Astrocyte (in vitro differentiated cells and primary cell): ENCODE measurements around the gene SAA2. TPM values are rescaled to one million over a fixed set of nuclear protein-coding genes. Genes with fewer than 3 reads are reported as not detected.

Experiments used
- DNase-seq: peaks from one replicate; pipeline ENCODE4 v3.0.0-alpha.2; 2010; ENCODE audit warnings: low read depth
- FAIRE-seq: peaks from 2 replicates; lab custom pipeline; 2011; peaks lifted over from hg19 to GRCh38; lab: Jason Lieb, UNC
- H2AFZ ChIP-seq: 2 replicates; pipeline ENCODE4 v1.6.0; 2012; ENCODE audit warnings: low read depth, low read length, inconsistent platforms
- H3K27ac ChIP-seq: 2 replicates; pipeline ENCODE4 v1.5.1; 2011; ENCODE audit warnings: low read depth, low read length, inconsistent platforms
- H3K27me3 ChIP-seq: 2 replicates; pipeline ENCODE4 v1.6.0; 2011; ENCODE audit warnings: low read length, inconsistent platforms; ENCODE audit not compliant: insufficient read depth
- H3K36me3 ChIP-seq: 2 replicates; pipeline ENCODE4 v1.5.1; 2011; ENCODE audit warnings: low read length, inconsistent platforms; ENCODE audit not compliant: insufficient read depth
- H3K4me1 ChIP-seq: 2 replicates; pipeline ENCODE4 v1.5.1; 2011; ENCODE audit warnings: low read length, inconsistent platforms; ENCODE audit not compliant: insufficient read depth
- H3K4me2 ChIP-seq: 2 replicates; pipeline ENCODE4 v1.6.0; 2012; ENCODE audit warnings: low read length, inconsistent platforms
- H3K4me3 ChIP-seq: 2 replicates; pipeline ENCODE4 v1.5.1; 2011; ENCODE audit warnings: low read depth, mild to moderate bottlenecking, low read length, inconsistent platforms; ENCODE audit not compliant: insufficient read depth
- H3K79me2 ChIP-seq: 2 replicates; pipeline ENCODE4 v1.6.0; 2012; ENCODE audit warnings: mild to moderate bottlenecking, low read length, inconsistent platforms; ENCODE audit not compliant: insufficient read depth
- H3K9ac ChIP-seq: 2 replicates; pipeline ENCODE4 v1.6.0; 2012; ENCODE audit warnings: mild to moderate bottlenecking, low read length, inconsistent platforms
- H3K9me3 ChIP-seq: 2 replicates; pipeline ENCODE4 v1.5.1; 2012; ENCODE audit warnings: low read depth, mild to moderate bottlenecking, low read length, inconsistent platforms; ENCODE audit not compliant: insufficient read depth
- H4K20me1 ChIP-seq: 2 replicates; pipeline ENCODE4 v1.6.0; 2012; ENCODE audit warnings: low read length, inconsistent platforms; ENCODE audit not compliant: insufficient read depth
- H3K27ac Mint-ChIP-seq: one replicate; pipeline ENCODE4 v1.8.0; 2021; ENCODE audit warnings: mild to moderate bottlenecking, mixed read lengths; ENCODE audit not compliant: unreplicated experiment
- H3K27me3 Mint-ChIP-seq: one replicate; pipeline ENCODE4 v1.8.0; 2021; ENCODE audit warnings: low read depth, mixed read lengths; ENCODE audit not compliant: unreplicated experiment
- H3K36me3 Mint-ChIP-seq: one replicate; pipeline ENCODE4 v1.8.0; 2021; ENCODE audit warnings: low read depth, mixed read lengths; ENCODE audit not compliant: unreplicated experiment
- H3K4me1 Mint-ChIP-seq: one replicate; pipeline ENCODE4 v1.8.0; 2021; ENCODE audit warnings: low read depth, mixed read lengths; ENCODE audit not compliant: unreplicated experiment
- H3K4me3 Mint-ChIP-seq: one replicate; pipeline ENCODE4 v1.8.0; 2021; ENCODE audit warnings: mild to moderate bottlenecking, moderate library complexity, mixed read lengths; ENCODE audit not compliant: unreplicated experiment
- H3K9me3 Mint-ChIP-seq: one replicate; pipeline ENCODE4 v1.8.0; 2021; ENCODE audit warnings: mild to moderate bottlenecking, mixed read lengths; ENCODE audit not compliant: unreplicated experiment
- EZH2 ChIP-seq: IDR thresholded peaks from 2 replicates; pipeline ENCODE4 v1.6.1; 2012; ENCODE audit warnings: mild to moderate bottlenecking, low read length, inconsistent platforms; ENCODE audit not compliant: insufficient read depth
- total RNA-seq: library from RNA; stranded (reverse); gene quantifications from 2 replicates; pipeline ENCODE4 v1.2.1, GENCODE V29; 2021
- TF ChIP-seq, protein P1 (sequence below): IDR thresholded peaks from 2 replicates; pipeline ENCODE4 v1.5.1; 2011; ENCODE audit warnings: low read depth, mild to moderate bottlenecking, inconsistent platforms, low read length, moderate library complexity; ENCODE audit not compliant: insufficient read depth

Gene SAA2
- total RNA-seq, 1 donor from 2014 or later: not detected

DNA sequence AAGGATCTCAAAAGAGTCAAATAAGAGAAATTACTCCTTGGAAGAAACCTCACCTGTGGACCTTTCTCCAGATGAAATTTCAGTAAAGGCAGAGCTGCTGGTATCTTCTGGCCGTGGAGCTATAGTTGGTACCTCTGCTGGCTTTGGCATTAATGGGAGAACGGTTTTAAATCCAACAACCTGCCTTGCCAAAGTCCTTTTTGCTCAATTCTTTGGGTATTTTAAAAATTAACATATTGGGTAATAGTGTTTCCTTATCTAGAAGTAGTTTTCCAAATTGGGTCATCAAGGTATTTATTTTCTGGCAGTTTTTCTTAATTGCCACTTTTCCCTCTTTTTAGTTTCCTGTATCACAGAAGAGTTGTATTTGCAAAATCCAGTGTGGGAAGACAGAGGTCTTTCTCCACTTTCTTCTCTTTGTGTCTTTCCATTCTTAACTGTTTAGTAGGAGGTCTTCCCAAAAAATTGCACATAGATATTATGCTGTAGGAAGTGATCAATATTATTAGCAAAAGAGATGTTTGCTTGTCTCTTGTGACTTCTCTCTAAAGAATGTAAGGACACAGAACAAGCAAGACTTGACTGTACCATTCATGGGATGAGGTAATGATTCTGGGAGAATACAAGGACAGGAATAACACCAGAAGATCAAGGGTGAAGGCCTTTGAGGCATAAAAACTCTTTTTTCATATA, 11.7 kb downstream of the SAA2 start, which contains the start of gene SAA4:
SAA4 (minus strand) TSS at position 139 of the 693 bp plus-strand sequence. CDS start 876 bp downstream, outside the sequence.
- Mint-ChIP-seq H3K27me3 (peaks cover 2% of the 10 kb centered on the region), H3K4me1 (peaks cover 4% of the 10 kb centered on the region), H3K4me3 (no peak within 1 kb of the TSS), H3K36me3 (no peaks in the 10 kb centered on the region), H3K9me3 (peaks cover 2% of the 10 kb centered on the region), H3K27ac (no peak within 1 kb of the TSS)
- Histone ChIP-seq H3K4me1 (no peaks in the 10 kb centered on the region), H3K36me3 (no peaks in the 10 kb centered on the region), H3K27ac (no peak within 1 kb of the TSS), H4K20me1 (no peaks in the 10 kb centered on the region), H3K4me2 (no peak within 1 kb of the TSS), H3K9me3 (no peaks in the 10 kb centered on the region), H3K4me3 (no peak within 1 kb of the TSS), H2AFZ (no peak within 1 kb of the TSS), H3K27me3 (no peaks in the 10 kb centered on the region), H3K79me2 (no peaks in the 10 kb centered on the region), H3K9ac (no peak within 1 kb of the TSS)
- TF ChIP-seq EZH2: no peak
- TF ChIP-seq, protein P1, sequence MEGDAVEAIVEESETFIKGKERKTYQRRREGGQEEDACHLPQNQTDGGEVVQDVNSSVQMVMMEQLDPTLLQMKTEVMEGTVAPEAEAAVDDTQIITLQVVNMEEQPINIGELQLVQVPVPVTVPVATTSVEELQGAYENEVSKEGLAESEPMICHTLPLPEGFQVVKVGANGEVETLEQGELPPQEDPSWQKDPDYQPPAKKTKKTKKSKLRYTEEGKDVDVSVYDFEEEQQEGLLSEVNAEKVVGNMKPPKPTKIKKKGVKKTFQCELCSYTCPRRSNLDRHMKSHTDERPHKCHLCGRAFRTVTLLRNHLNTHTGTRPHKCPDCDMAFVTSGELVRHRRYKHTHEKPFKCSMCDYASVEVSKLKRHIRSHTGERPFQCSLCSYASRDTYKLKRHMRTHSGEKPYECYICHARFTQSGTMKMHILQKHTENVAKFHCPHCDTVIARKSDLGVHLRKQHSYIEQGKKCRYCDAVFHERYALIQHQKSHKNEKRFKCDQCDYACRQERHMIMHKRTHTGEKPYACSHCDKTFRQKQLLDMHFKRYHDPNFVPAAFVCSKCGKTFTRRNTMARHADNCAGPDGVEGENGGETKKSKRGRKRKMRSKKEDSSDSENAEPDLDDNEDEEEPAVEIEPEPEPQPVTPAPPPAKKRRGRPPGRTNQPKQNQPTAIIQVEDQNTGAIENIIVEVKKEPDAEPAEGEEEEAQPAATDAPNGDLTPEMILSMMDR: no peak
- no peak for FAIRE-seq
- DNase-seq: no peak

DNA sequence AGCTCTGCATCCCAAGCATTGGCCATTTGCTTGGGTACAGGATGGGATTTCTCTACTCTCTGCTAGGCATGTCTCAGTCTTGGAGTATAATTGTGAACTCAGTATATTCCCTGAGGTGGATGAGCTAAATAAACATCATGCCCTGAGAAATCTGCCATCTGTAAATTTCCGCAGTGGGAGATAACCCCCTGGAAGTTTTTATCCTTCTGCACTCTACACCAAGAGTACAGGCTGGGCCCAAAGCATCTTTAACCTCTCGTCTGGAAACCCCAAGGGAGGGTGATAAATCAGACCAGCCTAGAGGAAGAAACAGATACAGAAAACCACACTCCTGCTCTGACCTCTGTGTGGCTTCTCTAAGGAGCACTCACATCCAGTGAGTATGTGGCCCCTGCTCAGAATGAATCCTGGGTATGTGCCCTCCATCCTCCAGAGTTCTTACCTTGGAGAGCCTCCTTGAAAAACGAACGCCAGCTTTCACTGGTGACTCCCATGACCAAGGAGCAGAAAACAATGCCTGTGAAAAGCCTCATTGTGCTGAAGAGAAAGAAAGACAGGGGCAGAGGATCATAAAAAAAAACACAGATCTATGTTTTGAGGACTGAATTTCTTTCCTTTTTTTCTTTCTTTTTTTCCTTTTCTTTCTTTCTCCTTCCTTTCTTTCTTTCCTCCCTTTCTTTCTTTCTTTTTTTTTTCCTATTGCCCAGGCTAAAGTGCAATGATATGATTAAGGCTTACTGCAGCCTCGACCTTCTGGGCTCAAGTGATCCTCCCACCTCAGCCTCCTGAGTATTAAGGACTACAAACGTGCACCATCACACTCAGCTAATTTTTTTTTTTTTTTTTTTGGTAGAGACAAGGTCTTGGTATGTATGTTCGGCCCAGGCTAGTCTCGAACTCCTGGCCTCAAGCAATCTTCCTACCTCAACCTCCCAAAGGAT, 12.8 kb downstream of the SAA2 start:
- DNase-seq (no peak), FAIRE-seq (no peak)
- Histone ChIP-seq H3K9ac (no peak overlapping the region), H3K79me2 (no peaks in the 10 kb centered on the region), H2AFZ (no peak overlapping the region), H3K4me3 (no peak overlapping the region), H4K20me1 (no peaks in the 10 kb centered on the region), H3K4me1 (no peaks in the 10 kb centered on the region), H3K36me3 (no peaks in the 10 kb centered on the region), H3K9me3 (no peaks in the 10 kb centered on the region), H3K4me2 (no peak overlapping the region), H3K27ac (no peak overlapping the region), H3K27me3 (no peaks in the 10 kb centered on the region)
- Mint-ChIP-seq H3K9me3 (peaks cover 2% of the 10 kb centered on the region), H3K36me3 (no peaks in the 10 kb centered on the region), H3K4me1 (peaks cover 4% of the 10 kb centered on the region), H3K27me3 (peaks cover 2% of the 10 kb centered on the region), H3K27ac (no peak overlapping the region), H3K4me3 (no peak overlapping the region)
- TF ChIP-seq EZH2: no peak
- TF ChIP-seq, protein P1: no peak
